ENCODE results near the gene NMU. TPM values are rescaled to one million over a fixed set of nuclear protein-coding genes. Genes with fewer than 3 reads are reported as not detected.

NMU gene
- total RNA-seq, 4 donors from 2014 or later, result 0.88 to 9.0 TPM; not detected in 2

DNA sequence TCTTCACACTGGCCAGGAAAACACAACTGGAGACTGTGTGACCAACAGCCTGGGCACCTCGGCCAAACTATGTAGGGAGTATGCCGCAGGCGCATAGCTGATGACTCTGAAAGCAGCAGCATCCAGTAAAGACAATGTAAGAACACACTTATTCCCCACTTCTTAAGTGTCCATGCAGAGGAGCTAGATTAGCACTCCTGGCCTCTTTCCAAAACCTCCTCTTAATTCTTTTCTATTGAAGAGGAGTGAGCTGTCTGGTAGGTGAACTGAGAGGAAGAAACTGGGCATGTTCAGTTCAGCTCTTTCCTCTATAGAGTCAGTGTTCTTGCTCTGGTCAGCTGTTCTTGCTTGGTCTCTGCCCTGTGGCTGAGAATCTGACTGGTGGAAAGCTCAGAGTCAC lies 21.1 kb downstream of the NMU start:
- no peaks in the 10 kb centered on the region for H3K27me3 ChIP-seq
- H3K4me3 ChIP-seq (replicated peaks in 1 of 3), result no peak overlapping the region
- DNase-seq, result no peak
- H3K9me3 ChIP-seq, result no peaks in the 10 kb centered on the region
- no peaks in the 10 kb centered on the region for H3K4me1 ChIP-seq
- H3K36me3 ChIP-seq, result no peaks in the 10 kb centered on the region
- WGBS, 2 donors, result 82 to 87% methylated on average over 3 of the region's 3 CpGs
- TF ChIP-seq, protein P1, sequence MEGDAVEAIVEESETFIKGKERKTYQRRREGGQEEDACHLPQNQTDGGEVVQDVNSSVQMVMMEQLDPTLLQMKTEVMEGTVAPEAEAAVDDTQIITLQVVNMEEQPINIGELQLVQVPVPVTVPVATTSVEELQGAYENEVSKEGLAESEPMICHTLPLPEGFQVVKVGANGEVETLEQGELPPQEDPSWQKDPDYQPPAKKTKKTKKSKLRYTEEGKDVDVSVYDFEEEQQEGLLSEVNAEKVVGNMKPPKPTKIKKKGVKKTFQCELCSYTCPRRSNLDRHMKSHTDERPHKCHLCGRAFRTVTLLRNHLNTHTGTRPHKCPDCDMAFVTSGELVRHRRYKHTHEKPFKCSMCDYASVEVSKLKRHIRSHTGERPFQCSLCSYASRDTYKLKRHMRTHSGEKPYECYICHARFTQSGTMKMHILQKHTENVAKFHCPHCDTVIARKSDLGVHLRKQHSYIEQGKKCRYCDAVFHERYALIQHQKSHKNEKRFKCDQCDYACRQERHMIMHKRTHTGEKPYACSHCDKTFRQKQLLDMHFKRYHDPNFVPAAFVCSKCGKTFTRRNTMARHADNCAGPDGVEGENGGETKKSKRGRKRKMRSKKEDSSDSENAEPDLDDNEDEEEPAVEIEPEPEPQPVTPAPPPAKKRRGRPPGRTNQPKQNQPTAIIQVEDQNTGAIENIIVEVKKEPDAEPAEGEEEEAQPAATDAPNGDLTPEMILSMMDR (IDR thresholded peaks at IDR 0.05), result no peak
- TF ChIP-seq POLR2A (IDR thresholded peaks at IDR 0.05), result no peak
- intact Hi-C loops (cut with DNase I), result no loop called here
- H3K27ac ChIP-seq, result no peak overlapping the region

DNA sequence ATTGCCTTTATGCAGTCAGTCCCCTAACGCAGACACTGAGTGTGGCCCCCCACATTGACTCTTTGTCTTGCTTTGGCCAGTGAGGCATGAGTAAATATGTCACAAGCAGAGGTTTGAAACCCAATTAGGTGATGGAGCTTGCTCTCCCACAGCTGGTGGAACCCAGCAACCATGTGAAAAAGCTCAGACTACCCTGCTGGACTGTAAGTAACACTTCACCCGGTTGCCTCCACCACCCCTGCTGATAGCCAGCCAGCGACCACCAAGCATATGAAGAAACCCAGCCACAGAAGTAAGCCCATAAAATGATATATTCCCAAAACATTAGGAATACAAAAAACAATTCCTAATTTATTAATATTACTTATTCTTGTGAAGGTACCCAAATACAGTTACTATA lies 22.5 kb downstream of the NMU start:
- TF ChIP-seq, protein P1 (IDR thresholded peaks at IDR 0.05), result no peak
- TF ChIP-seq POLR2A (IDR thresholded peaks at IDR 0.05), result no peak
- 84 to 91% methylated on average over 3 of the region's 3 CpGs for WGBS, 2 donors
- H3K27ac ChIP-seq, result no peak overlapping the region
- intact Hi-C loops (cut with DNase I), result no loop called here
- no peaks in the 10 kb centered on the region for H3K27me3 ChIP-seq
- H3K36me3 ChIP-seq, result no peaks in the 10 kb centered on the region
- H3K4me1 ChIP-seq, result no peaks in the 10 kb centered on the region
- H3K4me3 ChIP-seq (replicated peaks in 1 of 3), result no peak overlapping the region
- no peak for DNase-seq
- H3K9me3 ChIP-seq, result no peaks in the 10 kb centered on the region

DNA sequence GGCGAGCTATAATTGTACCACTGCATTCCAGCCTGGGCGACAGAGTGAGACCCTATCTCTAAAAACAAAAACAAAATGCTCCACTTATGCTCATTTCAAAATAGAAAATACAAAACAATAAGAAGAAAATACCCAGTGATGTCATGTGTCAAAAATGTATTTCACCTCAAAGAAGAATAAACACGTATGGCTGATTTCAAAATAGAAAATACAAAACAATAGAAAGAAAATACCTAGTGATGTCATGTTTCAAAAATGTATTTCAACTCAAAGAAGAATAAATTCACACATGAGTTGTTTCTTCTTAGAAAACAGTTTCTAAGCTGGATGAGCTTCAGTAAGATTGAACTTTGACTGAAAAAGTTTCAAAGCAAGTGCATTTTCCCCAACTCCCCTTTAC lies 23.8 kb downstream of the NMU start:
- 88 to 93% methylated on average over 3 of the region's 3 CpGs for WGBS, 2 donors
- Histone ChIP-seq H3K9me3 (no peaks in the 10 kb centered on the region), H3K27ac (no peak overlapping the region), H3K27me3 (no peaks in the 10 kb centered on the region), H3K4me1 (no peaks in the 10 kb centered on the region), H3K4me3 (replicated peaks in 1 of 3) (no peak overlapping the region), H3K36me3 (no peaks in the 10 kb centered on the region)
- intact Hi-C loops (cut with DNase I), result no loop called here
- DNase-seq, result no peak
- no peak for TF ChIP-seq POLR2A (IDR thresholded peaks at IDR 0.05)
- TF ChIP-seq, protein P1 (IDR thresholded peaks at IDR 0.05), result no peak

DNA sequence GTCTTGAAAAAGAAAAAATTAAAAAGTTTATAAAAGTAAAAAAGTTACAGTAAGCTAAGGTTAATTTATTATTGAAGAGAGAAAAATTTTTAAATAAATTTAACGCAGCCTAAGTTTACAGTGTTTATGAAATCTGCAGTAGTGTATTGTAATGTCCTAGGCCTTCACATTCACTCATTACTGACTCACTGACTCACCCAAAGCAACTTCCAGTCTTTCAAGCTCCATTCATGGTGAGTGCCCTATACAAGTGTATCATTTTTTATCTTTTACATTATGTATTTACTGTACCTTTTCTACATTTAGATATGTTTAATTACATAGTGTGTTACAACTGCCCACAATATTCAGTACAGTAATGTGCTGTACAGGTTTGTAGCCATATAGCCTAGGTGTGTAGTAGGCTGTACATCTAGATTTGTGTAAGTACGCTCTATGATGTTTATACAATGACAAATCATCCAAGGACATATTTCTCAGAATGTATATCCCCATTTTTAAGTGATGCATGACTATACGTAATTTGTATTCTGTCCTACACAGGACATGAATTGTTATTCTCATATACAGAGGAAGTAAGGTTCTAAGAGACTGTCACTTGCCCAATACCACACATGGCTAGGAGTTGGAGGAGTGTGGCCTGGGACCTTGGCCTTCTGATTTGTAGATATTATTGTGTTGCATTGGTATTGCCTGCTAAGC lies 24.6 kb downstream of the NMU start:
- Histone ChIP-seq H3K27ac (no peak overlapping the region), H3K4me1 (no peaks in the 10 kb centered on the region), H3K36me3 (no peaks in the 10 kb centered on the region), H3K4me3 (replicated peaks in 1 of 3) (no peak overlapping the region), H3K27me3 (no peaks in the 10 kb centered on the region), H3K9me3 (no peaks in the 10 kb centered on the region)
- intact Hi-C loops (cut with DNase I), result no loop called here
- no peak for DNase-seq
- WGBS, 2 donors, result 96 to 97% methylated on average over 3 of the region's 3 CpGs
- TF ChIP-seq POLR2A (IDR thresholded peaks at IDR 0.05), result no peak
- TF ChIP-seq, protein P1 (IDR thresholded peaks at IDR 0.05), result no peak

DNA sequence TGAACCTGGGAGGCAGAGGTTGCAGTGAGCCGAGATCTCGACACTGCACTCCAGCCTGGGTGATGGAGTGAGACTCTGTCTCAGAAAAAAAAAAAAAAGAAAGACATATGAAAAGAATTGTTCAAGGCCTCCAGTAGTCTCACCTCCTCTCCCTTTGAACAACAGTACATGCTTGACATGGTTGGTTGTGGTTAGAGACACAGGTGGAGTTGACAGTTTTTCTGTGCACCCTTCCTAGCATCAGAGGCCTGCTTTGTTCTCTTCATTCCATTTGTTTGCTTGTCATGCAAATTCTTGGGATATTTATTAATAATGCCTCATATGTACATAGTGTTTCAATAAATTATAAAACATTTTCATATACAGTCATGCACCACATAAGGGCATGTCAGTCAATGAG lies 25.7 kb downstream of the NMU start:
- Histone ChIP-seq H3K4me1 (no peaks in the 10 kb centered on the region), H3K27ac (no peak overlapping the region), H3K27me3 (no peaks in the 10 kb centered on the region), H3K4me3 (replicated peaks in 1 of 3) (no peak overlapping the region), H3K36me3 (no peaks in the 10 kb centered on the region), H3K9me3 (no peaks in the 10 kb centered on the region)
- no peak for TF ChIP-seq POLR2A (IDR thresholded peaks at IDR 0.05)
- TF ChIP-seq, protein P1 (IDR thresholded peaks at IDR 0.05), result no peak
- no peak for DNase-seq
- intact Hi-C loops (cut with DNase I), result no loop called here
- WGBS, 2 donors, result 97 to 98% methylated on average over 2 of the region's 2 CpGs
